Karpas-422 (cell line): ENCODE measurements around the gene FAF2. TPM values are rescaled to one million over a fixed set of nuclear protein-coding genes. Genes with fewer than 3 reads are reported as not detected.
A peak's percentile ranks its signal among the peaks of the same experiment; 100 is the strongest.

Source experiments
- DNase-seq: peaks from one replicate; pipeline ENCODE4 v3.0.0-alpha.2; 2015
- H2AFZ ChIP-seq: fragments of 200-600 bp; sonication (generic); 2 replicates; pipeline ENCODE4 v1.6.1; 2014; ENCODE audit warnings: antibody characterized with exemption, low read length, mixed read lengths
- H3K27ac ChIP-seq: fragments of 200-600 bp; sonication (generic); 2 replicates; pipeline ENCODE4 v1.5.1; 2014; ENCODE audit warnings: mild to moderate bottlenecking, low read length, moderate library complexity
- H3K27me3 ChIP-seq: fragments of 200-600 bp; sonication (generic); 2 replicates; pipeline ENCODE4 v1.6.1; 2014; ENCODE audit warnings: low read length, mixed read lengths
- H3K36me3 ChIP-seq: fragments of 200-600 bp; sonication (generic); 2 replicates; pipeline ENCODE4 v1.6.1; 2014; ENCODE audit warnings: low read length, mixed read lengths; ENCODE audit not compliant: insufficient read depth
- H3K4me1 ChIP-seq: fragments of 200-600 bp; sonication (generic); 2 replicates; pipeline ENCODE4 v1.6.1; 2014; ENCODE audit warnings: mild to moderate bottlenecking, low read length, mixed read lengths
- H3K4me2 ChIP-seq: fragments of 200-600 bp; sonication (generic); 2 replicates; pipeline ENCODE4 v1.6.1; 2014; ENCODE audit warnings: low read length, low read depth, mild to moderate bottlenecking; ENCODE audit not compliant: poor library complexity, severe bottlenecking
- H3K4me3 ChIP-seq: fragments of 200-600 bp; sonication (generic); 2 replicates; pipeline ENCODE4 v1.5.1; 2014; ENCODE audit warnings: mild to moderate bottlenecking, antibody characterized with exemption, low read length, mixed read lengths
- H3K79me2 ChIP-seq: fragments of 200-600 bp; sonication (generic); 2 replicates; pipeline ENCODE4 v1.6.1; 2014; ENCODE audit warnings: mild to moderate bottlenecking, low read length, mixed read lengths
- H3K9ac ChIP-seq: fragments of 200-600 bp; sonication (generic); 2 replicates; pipeline ENCODE4 v1.6.0; 2014; ENCODE audit warnings: low read length
- H3K9me2 ChIP-seq: fragments of 200-600 bp; sonication (generic), shearing (Covaris generic); replicated peaks from 2 replicates; pipeline ENCODE4 v1.6.0; 2014; ENCODE audit warnings: mild to moderate bottlenecking, low read length, moderate library complexity; ENCODE audit not compliant: insufficient read depth
- H3K9me3 ChIP-seq: fragments of 300-700, 200-600 bp; sonication (generic); 2 replicates; pipeline ENCODE4 v1.6.1; 2014; ENCODE audit warnings: low read length, mixed read lengths
- H4K20me1 ChIP-seq: fragments of 200-600 bp; sonication (generic); 2 replicates; pipeline ENCODE4 v1.6.1; 2014; ENCODE audit warnings: mild to moderate bottlenecking, antibody characterized with exemption, low read length, low read depth; ENCODE audit not compliant: insufficient read depth
- total RNA-seq: library from RNA; depleted of rRNA; stranded (reverse); fragments of >200 nt; shearing (Covaris generic); gene quantifications from 2 replicates; pipeline ENCODE4 v1.2.3, GENCODE V29; 2014; ENCODE audit warnings: low replicate concordance

Gene FAF2
- total RNA-seq, 1 experiment from 2014 or later, result 37.5 TPM

DNA sequence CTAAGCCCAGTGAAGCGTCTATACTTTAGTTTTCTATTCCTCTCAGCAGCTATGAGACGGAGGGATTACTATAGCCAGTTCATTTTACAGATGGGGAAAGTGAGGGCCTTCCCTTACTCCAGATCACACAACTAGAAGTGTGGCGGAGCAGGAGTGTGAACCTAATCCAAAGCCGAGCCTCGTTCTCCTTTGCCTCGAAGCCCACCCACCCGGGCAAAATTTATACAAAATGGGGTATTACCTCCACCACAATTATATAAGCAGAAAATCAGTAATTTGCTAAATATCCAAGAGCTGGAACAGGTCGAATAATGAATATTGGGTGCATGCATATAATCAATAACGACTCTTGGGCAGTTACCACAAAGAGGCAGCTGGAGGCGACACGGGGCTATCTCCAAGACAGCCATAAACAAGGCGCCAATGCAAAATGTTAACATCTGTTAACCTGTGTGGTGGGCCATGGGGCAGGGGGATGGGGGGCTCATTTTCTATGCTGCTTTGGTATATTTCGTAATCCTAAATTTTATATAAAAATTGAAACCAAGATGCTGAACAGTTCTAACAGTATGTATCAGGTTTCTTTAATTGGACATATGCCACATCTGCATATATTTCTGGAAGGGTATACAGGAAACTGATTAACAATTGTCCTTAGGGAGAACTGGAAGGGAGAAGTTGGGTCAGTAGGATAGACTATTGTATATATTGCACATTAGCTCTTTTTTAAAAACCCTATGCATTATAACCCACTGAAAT lies 90.2 kb downstream of the FAF2 start:
- Histone ChIP-seq H3K27me3 (no peaks in the 10 kb centered on the region), H3K9me2 (no peaks in the 10 kb centered on the region), H3K79me2 (peaks cover 41% of the 10 kb centered on the region), H3K4me2 (peak overlapping the region; percentile 96), H3K4me1 (peaks cover 70% of the 10 kb centered on the region), H4K20me1 (peaks cover 15% of the 10 kb centered on the region), H2AFZ (no peak overlapping the region), H3K9ac (peak overlapping the region; percentile 70), H3K9me3 (no peaks in the 10 kb centered on the region), H3K36me3 (peaks cover 9% of the 10 kb centered on the region; the same call in 1 of the 2 replicates), H3K27ac (peak overlapping the region; percentile 79), H3K4me3 (peak overlapping the region; percentile 93)
- peak; percentile 63 for DNase-seq

DNA sequence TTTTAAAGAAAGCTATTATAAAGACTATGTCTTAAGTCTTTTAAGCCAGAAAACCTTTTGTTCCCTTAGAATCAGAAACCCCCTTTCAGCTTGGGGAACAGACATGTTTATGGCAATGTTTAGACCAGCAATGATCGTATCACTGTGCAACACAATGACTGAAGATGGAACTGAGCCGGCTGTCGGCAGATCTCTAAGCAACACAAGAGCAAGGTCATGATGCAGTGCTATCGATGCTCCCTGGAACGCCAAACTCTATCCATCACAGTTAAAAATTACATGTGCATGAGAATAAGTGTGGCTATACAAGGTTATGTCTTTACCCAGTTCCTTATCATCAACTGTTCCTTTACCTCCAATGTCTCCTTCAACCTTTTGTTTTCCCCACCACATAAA lies 90.8 kb downstream of the FAF2 start:
- Histone ChIP-seq H3K79me2 (peaks cover 39% of the 10 kb centered on the region), H3K4me3 (peak overlapping the region; percentile 93), H2AFZ (no peak overlapping the region), H3K27me3 (no peaks in the 10 kb centered on the region), H4K20me1 (peaks cover 10% of the 10 kb centered on the region; the same call in 1 of the 2 replicates), H3K4me2 (peak overlapping the region; percentile 96), H3K9ac (peak overlapping the region; percentile 70; the same call in 1 of the 2 replicates), H3K36me3 (peaks cover 3% of the 10 kb centered on the region; the same call in 1 of the 2 replicates), H3K4me1 (peaks cover 70% of the 10 kb centered on the region), H3K9me3 (no peaks in the 10 kb centered on the region), H3K27ac (peak overlapping the region; percentile 79), H3K9me2 (no peaks in the 10 kb centered on the region)
- no peak for DNase-seq

DNA sequence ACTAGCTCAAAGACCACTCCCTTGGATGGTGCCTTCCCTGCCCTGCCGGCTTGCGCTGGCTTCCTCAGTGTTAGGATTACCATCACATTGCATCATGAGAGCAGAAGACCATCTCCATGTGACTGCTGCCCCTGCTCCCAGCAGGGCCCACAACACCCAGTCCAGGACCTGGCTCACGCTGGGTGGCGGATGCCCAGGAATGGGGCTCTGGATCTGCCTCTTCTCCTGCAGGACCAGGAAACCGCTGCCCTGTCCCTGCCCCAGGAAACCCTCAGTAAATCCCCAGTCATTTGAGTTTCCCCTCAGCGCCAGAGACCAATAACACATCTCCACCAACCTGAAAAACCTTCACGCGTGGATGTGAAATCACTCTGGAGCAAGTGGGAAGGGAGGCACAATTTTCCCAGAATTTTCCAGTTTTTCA lies 92.3 kb downstream of the FAF2 start:
- Histone ChIP-seq H3K79me2 (peaks cover 24% of the 10 kb centered on the region), H3K9ac (no peak overlapping the region; the same call in 1 of the 2 replicates), H2AFZ (no peak overlapping the region), H3K9me2 (no peaks in the 10 kb centered on the region), H3K4me3 (no peak overlapping the region), H3K27me3 (no peaks in the 10 kb centered on the region), H4K20me1 (no peaks in the 10 kb centered on the region), H3K4me1 (peaks cover 63% of the 10 kb centered on the region), H3K9me3 (no peaks in the 10 kb centered on the region), H3K4me2 (no peak overlapping the region), H3K36me3 (no peaks in the 10 kb centered on the region), H3K27ac (no peak overlapping the region)
- no peak for DNase-seq

DNA sequence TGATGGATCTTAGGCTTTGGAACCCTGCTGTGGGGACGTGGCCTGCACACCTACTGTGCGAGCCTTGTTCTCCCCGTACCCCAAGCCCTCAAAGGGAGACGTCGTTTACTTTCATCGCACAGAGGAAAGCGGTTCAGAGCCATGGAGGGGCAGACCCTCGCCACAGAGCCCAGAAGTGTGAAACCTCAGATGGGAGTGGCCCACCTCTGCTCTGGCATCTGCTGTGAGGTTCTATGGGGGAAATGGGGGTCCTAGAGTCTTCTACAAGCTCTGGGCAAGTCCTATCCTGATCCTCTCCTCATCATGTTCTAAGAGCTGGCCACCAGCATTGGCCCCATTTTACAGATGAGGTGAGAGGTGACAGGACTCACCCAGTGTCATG lies 92.8 kb downstream of the FAF2 start:
- peak overlapping the region; percentile 61 for H3K27ac ChIP-seq
- H3K4me3 ChIP-seq, result peak overlapping the region; percentile 86; the same call in 1 of the 2 replicates
- H3K9me2 ChIP-seq, result no peaks in the 10 kb centered on the region
- H2AFZ ChIP-seq, result no peak overlapping the region; the same call in 1 of the 2 replicates
- H3K4me1 ChIP-seq, result peaks cover 60% of the 10 kb centered on the region
- no peaks in the 10 kb centered on the region for H4K20me1 ChIP-seq
- no peak for DNase-seq
- peaks cover 20% of the 10 kb centered on the region for H3K79me2 ChIP-seq
- H3K36me3 ChIP-seq, result no peaks in the 10 kb centered on the region
- H3K4me2 ChIP-seq, result peak overlapping the region; percentile 92
- H3K27me3 ChIP-seq, result no peaks in the 10 kb centered on the region
- peak overlapping the region; percentile 90 for H3K9ac ChIP-seq
- H3K9me3 ChIP-seq, result no peaks in the 10 kb centered on the region

DNA sequence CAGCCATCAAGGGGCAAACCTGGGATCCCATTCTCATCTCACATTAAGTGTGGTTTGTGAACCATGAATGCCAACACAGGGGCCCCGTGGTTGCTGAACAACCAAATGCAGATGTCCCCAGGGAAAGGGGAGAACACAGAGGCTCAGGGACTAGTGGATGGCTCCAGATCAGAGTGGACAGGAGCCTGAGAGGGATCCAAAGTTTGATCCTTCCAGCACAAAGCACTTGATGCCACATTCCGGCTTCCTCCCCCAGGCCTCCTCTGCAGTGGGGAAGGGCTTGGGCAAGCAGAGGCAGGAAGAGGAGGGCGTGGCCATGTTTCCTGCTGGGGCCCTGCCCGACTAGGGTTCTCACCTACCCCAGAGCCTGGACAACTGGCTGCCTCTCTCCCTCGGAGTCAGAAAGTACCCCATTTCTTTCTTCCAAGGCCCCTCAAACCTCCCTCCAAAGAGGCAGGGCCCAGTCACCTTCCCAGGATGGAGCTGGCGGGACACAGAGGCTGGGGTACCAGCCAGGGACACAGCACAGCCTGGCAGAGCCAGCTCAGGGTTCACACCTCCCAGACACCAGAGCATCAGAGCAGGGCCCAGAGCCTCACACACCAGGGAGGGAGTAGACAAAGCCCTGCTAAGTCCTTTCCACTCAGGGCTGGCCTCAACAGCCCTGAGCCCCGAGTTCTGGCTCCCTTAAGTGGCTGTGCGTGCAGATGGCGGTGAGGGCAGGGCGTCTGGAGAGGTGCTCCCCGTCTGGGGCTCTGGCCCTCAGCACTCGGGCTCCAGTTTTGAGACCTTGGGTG lies 93.4 kb downstream of the FAF2 start:
- Histone ChIP-seq H3K36me3 (no peaks in the 10 kb centered on the region), H3K9me3 (no peaks in the 10 kb centered on the region), H3K9me2 (no peaks in the 10 kb centered on the region), H3K27me3 (no peaks in the 10 kb centered on the region), H4K20me1 (no peaks in the 10 kb centered on the region), H3K79me2 (peaks cover 14% of the 10 kb centered on the region), H3K27ac (peak overlapping the region; percentile 61), H3K4me3 (peak overlapping the region; percentile 86), H3K4me1 (peaks cover 60% of the 10 kb centered on the region), H2AFZ (peak overlapping the region; percentile 33; the same call in 1 of the 2 replicates), H3K4me2 (peak overlapping the region; percentile 92), H3K9ac (peak overlapping the region; percentile 90)
- peak; percentile 73 for DNase-seq

DNA sequence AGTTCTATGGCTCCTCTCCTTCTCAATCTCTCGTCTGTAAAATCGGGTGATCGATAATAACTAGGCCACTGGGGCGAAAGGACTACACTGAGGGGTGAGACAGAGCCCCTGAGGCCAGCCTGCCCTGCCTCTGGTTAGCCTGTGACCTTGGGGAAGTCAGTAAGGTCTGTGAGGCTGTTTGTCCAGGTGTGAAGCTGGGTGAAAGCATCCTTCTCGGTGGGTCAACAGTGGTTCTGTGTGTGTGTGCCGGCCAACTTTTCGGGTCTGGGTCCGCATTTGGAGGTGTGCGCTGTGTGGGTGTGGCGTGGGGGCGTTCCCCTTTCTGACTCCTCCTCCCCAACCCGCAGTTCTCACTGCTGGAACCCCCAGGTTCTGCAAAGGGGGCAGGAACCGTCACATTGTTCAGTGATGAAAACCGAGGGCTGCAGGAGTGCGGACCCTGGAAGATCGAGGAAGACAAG lies 94.0 kb downstream of the FAF2 start:
- H3K4me2 ChIP-seq, result peak overlapping the region; percentile 92
- DNase-seq, result peak; percentile 81
- H3K27me3 ChIP-seq, result no peaks in the 10 kb centered on the region
- no peaks in the 10 kb centered on the region for H3K36me3 ChIP-seq
- no peak overlapping the region for H2AFZ ChIP-seq
- H3K27ac ChIP-seq, result peak overlapping the region; percentile 64; the same call in 1 of the 2 replicates
- no peaks in the 10 kb centered on the region for H4K20me1 ChIP-seq
- H3K9me2 ChIP-seq, result no peaks in the 10 kb centered on the region
- peak overlapping the region; percentile 86 for H3K4me3 ChIP-seq
- H3K9me3 ChIP-seq, result no peaks in the 10 kb centered on the region
- peak overlapping the region; percentile 90 for H3K9ac ChIP-seq
- H3K4me1 ChIP-seq, result peaks cover 60% of the 10 kb centered on the region
- H3K79me2 ChIP-seq, result peaks cover 10% of the 10 kb centered on the region

DNA sequence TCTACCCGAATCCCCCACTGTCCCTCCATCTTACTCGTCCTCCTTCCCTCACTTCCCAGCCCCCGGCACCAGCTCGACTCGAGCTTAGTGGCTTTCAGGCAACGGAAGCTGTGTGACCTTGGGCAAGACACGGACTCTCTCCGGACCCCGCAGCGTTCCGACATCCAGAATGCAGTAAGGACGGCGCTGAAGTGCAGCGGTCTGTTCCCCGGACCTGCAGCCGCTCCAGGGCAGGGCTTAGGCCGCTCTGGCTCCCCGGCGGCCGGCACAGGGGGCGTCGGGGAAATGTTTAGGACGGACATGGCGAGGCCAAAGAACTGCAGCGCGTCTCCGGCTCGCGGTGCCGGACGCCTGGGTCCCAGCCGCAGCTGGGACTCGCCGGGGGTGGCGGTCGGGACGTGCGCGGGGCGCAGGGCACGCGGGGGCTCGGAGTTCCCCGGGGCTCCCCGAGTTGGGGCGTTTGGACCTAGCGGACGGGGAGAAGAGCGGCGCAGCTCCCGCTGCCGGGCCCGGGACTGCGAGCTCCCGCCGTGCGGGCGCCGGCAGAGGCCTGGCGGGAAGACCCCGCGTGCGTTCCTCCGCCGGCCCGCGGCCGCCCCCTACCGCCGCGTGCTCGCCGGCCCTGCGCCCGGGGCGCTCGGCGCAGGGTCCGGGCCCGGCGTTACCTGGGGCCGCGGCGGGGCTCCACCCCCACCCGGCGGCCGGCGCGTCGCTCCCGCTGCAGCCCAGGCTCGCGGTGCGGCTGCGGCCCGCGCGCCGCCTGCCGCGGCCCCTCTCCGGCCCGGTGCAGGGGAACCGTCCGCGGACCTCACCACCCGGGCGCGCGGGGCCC lies 94.6 kb downstream of the FAF2 start:
- Histone ChIP-seq H3K9me2 (no peaks in the 10 kb centered on the region), H3K27ac (peak overlapping the region; percentile 64), H4K20me1 (no peaks in the 10 kb centered on the region), H3K36me3 (no peaks in the 10 kb centered on the region), H2AFZ (peak overlapping the region; percentile 27; the same call in 1 of the 2 replicates), H3K4me3 (peak overlapping the region; percentile 90), H3K4me2 (peak overlapping the region; percentile 98), H3K9me3 (no peaks in the 10 kb centered on the region), H3K27me3 (no peaks in the 10 kb centered on the region), H3K4me1 (peaks cover 58% of the 10 kb centered on the region), H3K9ac (peak overlapping the region; percentile 90), H3K79me2 (peaks cover 10% of the 10 kb centered on the region)
- DNase-seq, result peak; percentile 79
